Fibroblast of lung (primary cell): Measurements from ENCODE around the gene MAZ. TPM values are rescaled to one million over a fixed set of nuclear protein-coding genes. Genes with fewer than 3 reads are reported as not detected.
A peak's percentile ranks its signal among the peaks of the same experiment; 100 is the strongest.

ENCODE experiments used
- DNase-seq, 2 donors: peaks; one replicate each; pipeline versions ENCODE4 v3.0.0 to v3.0.0-alpha.2; 2010; ENCODE audit warnings: low read depth in 2 of 2
- H2AFZ ChIP-seq: 2 replicates; pipeline ENCODE4 v1.5.1; 2012; ENCODE audit warnings: low read length, control low read depth, inconsistent platforms
- H3K27ac ChIP-seq: 2 replicates; pipeline ENCODE4 v1.5.1; 2011; ENCODE audit warnings: low read length, control low read depth; ENCODE audit not compliant: insufficient read depth
- H3K27me3 ChIP-seq: 2 replicates; pipeline ENCODE4 v1.5.1; 2011; ENCODE audit warnings: mild to moderate bottlenecking, low read length; ENCODE audit not compliant: control insufficient read depth, insufficient read depth
- H3K36me3 ChIP-seq: 2 replicates; pipeline ENCODE4 v1.5.1; 2011; ENCODE audit warnings: low read length; ENCODE audit not compliant: control insufficient read depth, insufficient read depth
- H3K4me1 ChIP-seq: 2 replicates; pipeline ENCODE4 v1.5.1; 2011; ENCODE audit warnings: low read length; ENCODE audit not compliant: control insufficient read depth, insufficient read depth; ENCODE audit errors: extremely low read depth
- H3K4me2 ChIP-seq: 2 replicates; pipeline ENCODE4 v1.5.1; 2011; ENCODE audit warnings: low read length, control low read depth; ENCODE audit not compliant: insufficient read depth; ENCODE audit errors: extremely low read depth
- H3K4me3 ChIP-seq, 4 experiments: fragments of 200-600 bp in 1 of 4; sonication (generic) in 1 of 4; replicated peaks in 1 of 4; 2 replicates each; pipeline ENCODE4 v1.5.1; 2011 to 2016; ENCODE audit warnings: low read length in 4 of 4, low read depth in 3 of 4, mild to moderate bottlenecking in 3 of 4, control low read depth in 2 of 4, inconsistent platforms in 1 of 4, mixed read lengths in 1 of 4; ENCODE audit not compliant: insufficient read depth in 1 of 4; ENCODE audit errors: control extremely low read depth in 1 of 4
- H3K79me2 ChIP-seq: 2 replicates; pipeline ENCODE4 v1.5.1; 2012; ENCODE audit warnings: mild to moderate bottlenecking, low read length, inconsistent platforms; ENCODE audit not compliant: control insufficient read depth, insufficient read depth
- H3K9ac ChIP-seq: 2 replicates; pipeline ENCODE4 v1.5.1; 2011; ENCODE audit warnings: mild to moderate bottlenecking, low read length, control low read depth; ENCODE audit not compliant: insufficient read depth
- H3K9me3 ChIP-seq: 2 replicates; pipeline ENCODE4 v1.5.1; 2012; ENCODE audit warnings: low read depth, low read length; ENCODE audit not compliant: control insufficient read depth, insufficient read depth
- H4K20me1 ChIP-seq: 2 replicates; pipeline ENCODE4 v1.5.1; 2011; ENCODE audit warnings: low read length; ENCODE audit not compliant: control insufficient read depth, insufficient read depth; ENCODE audit errors: extremely low read depth
- CTCF ChIP-seq, 2 donors: IDR thresholded peaks in 1 of 2; conservative IDR thresholded peaks in 1 of 2; 1 replicate in 1 of 2; 2 replicates in 1 of 2; pipeline ENCODE4 v1.5.1; 2011 to 2012; ENCODE audit warnings: low read length in 2 of 2, control low read depth in 1 of 2, inconsistent platforms in 1 of 2, low read depth in 1 of 2, mild to moderate bottlenecking in 1 of 2
- EZH2 ChIP-seq: IDR thresholded peaks from 2 replicates; pipeline ENCODE4 v1.5.1; 2012; ENCODE audit warnings: low read length, control low read depth, mild to moderate bottlenecking; ENCODE audit errors: missing control alignments
- polyA plus RNA-seq, 2 donors: library from polyadenylated mRNA; depleted of rRNA in 1 of 2; stranded (reverse) in 1 of 2; unstranded in 1 of 2; fragments of >200 nt; gene quantifications; 2 replicates each; pipeline ENCODE4 v1.2.1, GENCODE V29; 2011 to 2012; ENCODE audit warnings: missing spikeins in 1 of 2
- total RNA-seq: library from RNA; depleted of rRNA; stranded (reverse); fragments of >200 nt; gene quantifications from 2 replicates; pipeline ENCODE4 v1.2.1, GENCODE V29; 2014

MAZ gene
- total and polyA plus RNA-seq, 2 donors (not counting 1 experiment from before 2014, with no cell fraction given), result 68.1 to 131 TPM

GRCh38 chr16:29854520-29855100, 48.3 kb downstream of the MAZ start:
- no peaks in the 10 kb centered on the region for H3K79me2 ChIP-seq
- no peak overlapping the region for H2AFZ ChIP-seq
- DNase-seq, result no peak
- no peak overlapping the region for H3K9ac ChIP-seq
- TF ChIP-seq EZH2, result no peak
- TF ChIP-seq CTCF (conservative IDR thresholded peaks at IDR 0.05 in 1 of 2, IDR thresholded peaks at IDR 0.05 in 1 of 2; ENCODE audit: low read depth in 1 of 2, low read length in 2 of 2), result no peak
- H3K36me3 ChIP-seq, result peaks cover 11% of the 10 kb centered on the region
- no peak overlapping the region for H3K27ac ChIP-seq
- no peak overlapping the region for H3K4me2 ChIP-seq
- H4K20me1 ChIP-seq, result no peaks in the 10 kb centered on the region
- no peaks in the 10 kb centered on the region for H3K27me3 ChIP-seq
- H3K4me1 ChIP-seq, result no peaks in the 10 kb centered on the region
- H3K4me3 ChIP-seq, result no peak overlapping the region
- no peaks in the 10 kb centered on the region for H3K9me3 ChIP-seq

GRCh38 chr16:29857133-29857760, 50.9 kb downstream of the MAZ start:
- Histone ChIP-seq H3K4me3 (no peak overlapping the region), H3K4me2 (no peak overlapping the region), H3K79me2 (peaks cover 9% of the 10 kb centered on the region), H2AFZ (no peak overlapping the region), H3K27me3 (no peaks in the 10 kb centered on the region), H3K27ac (no peak overlapping the region), H4K20me1 (no peaks in the 10 kb centered on the region), H3K36me3 (peaks cover 9% of the 10 kb centered on the region), H3K9me3 (no peaks in the 10 kb centered on the region), H3K4me1 (no peaks in the 10 kb centered on the region), H3K9ac (no peak overlapping the region)
- DNase-seq, result peak; percentile 61 to 73
- TF ChIP-seq CTCF (conservative IDR thresholded peaks at IDR 0.05 in 1 of 2, IDR thresholded peaks at IDR 0.05 in 1 of 2; ENCODE audit: low read depth in 1 of 2, low read length in 2 of 2) (no peak), EZH2 (no peak)

- Histone ChIP-seq H4K20me1 (no peaks in the 10 kb centered on the region), H3K9ac (no peak overlapping the region), H3K27ac (no peak overlapping the region), H3K36me3 (peaks cover 9% of the 10 kb centered on the region), H2AFZ (no peak overlapping the region), H3K4me1 (no peaks in the 10 kb centered on the region), H3K4me2 (no peak overlapping the region), H3K27me3 (no peaks in the 10 kb centered on the region), H3K79me2 (peaks cover 14% of the 10 kb centered on the region), H3K9me3 (no peaks in the 10 kb centered on the region), H3K4me3 (no peak overlapping the region)
- no peak for TF ChIP-seq EZH2
- DNase-seq, result no peak
Observed at GRCh38 chr16:29858149-29858849, 52.0 kb downstream of the MAZ start.
